NCI-H2107 treated with DMSO at 0.1 percent for 48 hours (cell line): Measurements from ENCODE around the gene SPOCK3.

Experiments
- DNase-seq: peaks from one replicate; lab custom pipeline; 2025; ENCODE audit not compliant: unreplicated experiment; lab: John Stamatoyannopoulos, UW

SPOCK3 gene

DNA sequence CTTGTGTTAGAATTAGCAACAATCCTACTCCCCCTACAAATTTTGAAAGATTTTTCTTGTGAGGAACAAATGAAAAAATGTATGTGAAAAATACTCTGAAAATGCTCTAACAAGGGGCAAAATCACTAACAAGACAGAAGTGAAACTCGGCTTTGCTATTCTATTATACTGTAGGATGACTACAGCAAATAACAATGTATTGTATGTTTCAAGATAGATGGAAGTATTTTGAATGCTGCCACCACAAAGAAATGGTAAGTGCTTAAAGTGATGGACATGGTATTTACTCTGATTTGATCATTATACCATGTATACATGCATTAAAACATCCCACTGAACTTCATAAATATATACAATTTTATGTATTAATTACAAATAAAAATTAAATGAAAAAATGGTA is 192.8 kb downstream of the SPOCK3 start:
- no peak for DNase-seq

DNA sequence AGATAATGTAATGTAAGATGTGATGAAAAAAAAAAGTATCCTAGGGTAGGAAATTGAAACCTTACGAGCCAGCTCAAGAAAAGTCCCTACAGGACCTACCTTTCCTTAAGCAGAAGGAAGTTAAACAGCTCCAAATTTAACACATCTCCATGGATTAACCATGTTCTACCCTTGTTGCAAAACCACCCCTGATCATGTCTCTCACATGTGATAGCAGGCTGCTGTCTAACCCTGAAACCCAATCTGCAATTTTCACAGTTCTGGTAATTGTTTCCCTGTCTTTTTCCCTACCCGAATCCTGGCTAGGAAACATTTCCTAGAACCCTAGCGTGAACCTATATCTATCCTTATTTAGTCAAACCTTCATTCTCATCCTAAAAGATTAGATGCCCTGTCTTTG is 198.9 kb downstream of the SPOCK3 start:
- DNase-seq, result no peak

DNA sequence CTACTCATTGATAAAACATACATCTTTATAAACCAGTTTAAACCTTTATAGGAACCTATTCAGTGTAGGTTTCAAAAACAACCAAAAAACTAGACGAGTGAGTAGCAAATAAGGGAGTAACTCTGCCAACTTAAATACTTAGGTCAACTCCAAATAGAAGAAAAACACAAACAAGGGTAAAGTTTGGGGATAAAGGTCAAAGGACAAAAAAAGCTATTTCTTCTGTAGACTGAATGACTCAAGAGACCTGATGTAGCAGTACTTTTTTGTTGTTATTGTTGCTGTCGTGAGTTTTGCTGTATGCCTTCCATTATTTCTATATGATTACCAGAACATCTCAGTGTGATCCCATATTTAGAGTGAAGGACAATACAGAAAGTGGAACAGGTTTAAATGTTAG is 199.3 kb downstream of the SPOCK3 start:
- DNase-seq, result no peak

DNA sequence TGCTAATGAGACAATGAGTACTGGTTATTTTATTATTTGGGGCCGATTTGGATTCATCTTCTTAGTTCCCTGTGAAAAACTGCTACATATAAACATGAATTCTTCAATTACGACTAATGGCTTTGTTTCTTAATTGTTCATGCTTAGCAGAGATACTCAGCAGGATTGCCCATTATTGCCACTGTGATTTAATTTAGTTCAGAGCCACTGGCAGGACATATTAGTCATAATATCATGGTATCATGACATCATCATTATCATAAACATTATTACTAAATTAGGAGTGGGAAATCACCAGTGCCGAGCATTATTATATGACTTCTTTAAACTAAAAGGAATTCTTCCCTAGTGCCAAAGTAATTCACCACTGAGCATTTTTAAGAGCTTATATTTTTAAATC is 201.4 kb downstream of the SPOCK3 start:
- DNase-seq, result no peak

DNA sequence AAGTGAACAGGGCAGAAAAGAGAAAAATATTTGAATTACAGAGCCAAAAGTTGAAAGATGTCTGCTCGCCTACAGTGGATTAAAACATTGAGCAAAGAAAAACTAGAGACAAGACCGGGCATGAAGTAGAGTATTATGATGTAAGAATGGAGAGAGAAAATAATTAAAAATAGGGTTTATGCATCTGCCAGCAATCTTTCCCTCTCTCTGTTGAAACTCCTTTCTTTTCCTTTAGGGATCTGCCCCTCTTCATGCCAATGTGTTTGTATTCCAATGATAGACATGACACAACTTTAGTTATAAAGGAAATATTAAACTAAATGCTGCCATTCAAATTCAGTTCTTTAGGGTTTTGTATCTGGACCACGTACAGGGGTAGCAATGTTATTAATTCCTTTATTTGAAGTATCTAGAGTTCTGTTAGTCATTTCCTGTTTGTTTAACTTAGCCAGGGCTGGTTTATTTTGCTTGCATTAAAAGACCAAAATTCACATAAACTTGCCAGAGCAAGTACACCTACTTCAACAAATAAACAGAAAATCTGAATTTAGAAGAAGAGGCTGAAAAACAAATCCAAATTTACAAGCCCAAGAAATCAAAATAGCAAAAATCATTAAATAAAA is 202.6 kb downstream of the SPOCK3 start:
- no peak for DNase-seq

DNA sequence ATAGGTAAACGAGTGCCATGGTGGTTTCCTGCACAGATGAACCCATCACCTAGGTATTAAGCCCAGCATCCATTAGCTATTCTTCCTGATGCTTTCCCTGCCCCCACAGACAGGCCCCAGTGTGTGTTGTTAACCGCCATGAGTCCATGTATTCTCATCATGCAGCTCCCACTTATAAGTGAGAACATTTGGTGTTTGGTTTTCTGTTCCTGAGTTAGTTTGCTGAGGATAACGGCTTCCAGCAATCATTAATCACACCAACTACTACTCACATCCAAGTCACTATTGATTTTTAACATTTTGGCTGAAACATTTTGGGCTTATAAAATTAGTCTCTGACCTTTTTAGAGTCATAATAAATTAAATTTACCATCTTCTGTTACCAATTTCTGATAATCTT is 205.3 kb downstream of the SPOCK3 start:
- no peak for DNase-seq

DNA sequence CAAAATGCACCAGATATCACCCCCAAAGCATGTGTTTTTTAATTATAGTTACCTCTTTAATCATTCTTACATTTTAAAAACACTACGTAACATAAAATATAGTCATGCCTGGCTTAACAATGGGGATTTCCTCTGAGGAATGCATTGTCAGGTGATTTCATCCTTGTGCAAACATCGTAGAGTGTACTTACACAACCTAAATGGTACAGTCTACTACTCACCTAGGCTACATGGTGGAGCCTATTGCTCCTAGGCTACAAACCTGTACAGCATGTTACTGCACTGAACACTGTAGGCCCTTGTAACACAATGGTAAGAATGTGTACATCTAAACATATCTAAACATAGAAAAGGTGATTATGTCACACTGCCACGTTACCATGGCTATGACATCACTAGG is 208.6 kb downstream of the SPOCK3 start:
- DNase-seq, result no peak

DNA sequence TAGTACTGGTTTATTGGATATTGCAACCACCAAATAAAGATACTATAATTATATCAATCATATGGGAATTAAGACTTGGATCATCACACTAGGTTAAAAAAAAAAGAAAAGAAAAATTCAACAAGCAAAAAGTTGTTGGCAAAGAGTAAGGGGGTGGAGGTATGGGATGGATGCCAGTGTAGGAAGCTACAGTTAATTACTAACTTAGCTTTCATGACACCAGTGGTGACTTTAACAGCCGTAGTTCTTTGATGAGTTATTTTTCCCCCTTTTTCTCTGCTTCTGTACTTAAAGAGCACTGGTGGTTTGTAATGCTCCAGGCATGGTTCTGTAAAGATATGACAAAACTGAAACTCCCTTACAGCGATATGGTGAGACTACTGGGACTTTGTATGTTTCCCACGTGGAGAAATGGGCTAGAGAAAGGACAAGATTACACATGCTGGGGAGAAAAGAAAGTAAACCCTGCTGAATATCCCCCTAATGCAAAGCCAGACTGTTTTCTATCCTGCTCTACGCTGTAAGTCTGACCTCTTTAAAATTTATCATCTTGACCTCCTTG is 210.8 kb downstream of the SPOCK3 start:
- no peak for DNase-seq

GRCh38 chr4:167021545-167022155 is 212.6 kb downstream of the SPOCK3 start:
- DNase-seq, result no peak

- no peak for DNase-seq
These were observed 213.9 kb downstream of the SPOCK3 start for GRCh38 chr4:167020410-167020809.

DNA sequence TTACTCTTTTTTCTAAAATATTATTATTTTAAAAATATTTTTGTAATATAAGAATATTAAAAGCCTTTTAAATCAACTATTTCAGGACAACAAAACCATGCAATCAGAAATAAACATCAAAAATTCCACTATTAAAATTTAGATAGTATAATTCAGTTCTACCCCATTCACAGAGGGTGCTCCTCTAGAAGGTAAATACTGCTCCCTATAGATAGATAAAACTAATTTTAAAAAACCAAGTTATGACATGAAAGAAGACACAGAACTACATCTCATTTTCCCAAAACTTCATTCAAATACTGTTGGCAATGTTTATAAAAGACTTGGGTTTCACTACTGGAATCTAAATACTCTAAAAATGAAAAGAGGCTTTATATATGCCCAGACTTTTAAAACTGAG is 219.3 kb downstream of the SPOCK3 start:
- DNase-seq, result no peak

GRCh38 chr4:167003326-167003725 is 231.0 kb downstream of the SPOCK3 start:
- DNase-seq, result no peak

- DNase-seq, result no peak
These were observed 234.0 kb downstream of the SPOCK3 start for GRCh38 chr4:167000141-167000852.

DNA sequence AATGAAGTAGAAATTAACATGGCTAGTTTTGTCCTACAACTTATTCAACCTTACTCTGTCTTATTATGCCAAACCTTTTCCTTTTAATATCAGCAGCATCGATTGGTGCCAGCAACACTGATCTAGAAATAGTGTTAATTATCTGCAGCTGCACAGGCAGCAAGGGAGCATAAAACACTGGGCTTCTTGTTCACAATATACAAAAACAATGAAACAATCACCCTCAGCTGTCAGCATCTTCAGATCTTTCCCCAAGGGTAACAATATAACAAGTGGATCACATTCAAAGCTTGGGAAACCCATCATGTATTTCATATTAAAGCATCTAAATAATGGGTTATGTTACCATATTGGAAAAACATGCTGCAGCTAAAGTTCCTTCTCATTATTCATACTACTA is 238.1 kb downstream of the SPOCK3 start:
- DNase-seq, result no peak

- DNase-seq, result no peak
These were observed 239.6 kb downstream of the SPOCK3 start for GRCh38 chr4:166994686-166995085.

- no peak for DNase-seq
These were observed 243.2 kb downstream of the SPOCK3 start for GRCh38 chr4:166991006-166991561.

- no peak for DNase-seq
These were observed 244.4 kb downstream of the SPOCK3 start for GRCh38 chr4:166989886-166990285.

- DNase-seq, result no peak
These were observed 247.3 kb downstream of the SPOCK3 start for GRCh38 chr4:166987026-166987425.

DNA sequence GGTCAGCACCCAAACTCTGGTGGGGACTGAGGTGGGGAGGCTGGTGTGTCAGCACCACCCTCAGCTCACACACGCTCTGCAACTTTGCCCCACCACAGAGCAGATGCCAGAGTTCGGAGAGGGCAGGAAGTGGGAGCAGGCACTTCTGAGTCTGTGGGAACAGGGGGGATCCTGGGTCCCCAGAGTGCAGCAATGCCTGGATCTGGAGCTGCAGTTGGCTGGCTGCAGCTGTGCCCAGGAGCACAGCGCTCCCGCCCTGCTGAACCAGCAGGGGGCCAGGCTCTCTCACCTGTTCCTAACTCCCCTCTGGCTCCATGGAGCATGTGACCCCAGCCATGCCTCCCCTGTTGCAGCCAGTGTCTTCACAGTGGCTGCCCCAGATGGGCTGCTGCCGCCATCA is 252.4 kb downstream of the SPOCK3 start:
- no peak for DNase-seq

GRCh38 chr4:166980419-166980818 is 253.9 kb downstream of the SPOCK3 start:
- no peak for DNase-seq

- DNase-seq, result no peak
These were observed 256.7 kb downstream of the SPOCK3 start for GRCh38 chr4:166977596-166977995.

- DNase-seq, result no peak
These were observed 262.2 kb downstream of the SPOCK3 start for GRCh38 chr4:166972071-166972470.
